Measurements from ENCODE around the gene DAZAP2. TPM values are rescaled to one million over a fixed set of nuclear protein-coding genes. Genes with fewer than 3 reads are reported as not detected.

The DAZAP2 gene, protein sequence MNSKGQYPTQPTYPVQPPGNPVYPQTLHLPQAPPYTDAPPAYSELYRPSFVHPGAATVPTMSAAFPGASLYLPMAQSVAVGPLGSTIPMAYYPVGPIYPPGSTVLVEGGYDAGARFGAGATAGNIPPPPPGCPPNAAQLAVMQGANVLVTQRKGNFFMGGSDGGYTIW
- total RNA-seq: 139 and 142 TPM in 2 replicates

DNA sequence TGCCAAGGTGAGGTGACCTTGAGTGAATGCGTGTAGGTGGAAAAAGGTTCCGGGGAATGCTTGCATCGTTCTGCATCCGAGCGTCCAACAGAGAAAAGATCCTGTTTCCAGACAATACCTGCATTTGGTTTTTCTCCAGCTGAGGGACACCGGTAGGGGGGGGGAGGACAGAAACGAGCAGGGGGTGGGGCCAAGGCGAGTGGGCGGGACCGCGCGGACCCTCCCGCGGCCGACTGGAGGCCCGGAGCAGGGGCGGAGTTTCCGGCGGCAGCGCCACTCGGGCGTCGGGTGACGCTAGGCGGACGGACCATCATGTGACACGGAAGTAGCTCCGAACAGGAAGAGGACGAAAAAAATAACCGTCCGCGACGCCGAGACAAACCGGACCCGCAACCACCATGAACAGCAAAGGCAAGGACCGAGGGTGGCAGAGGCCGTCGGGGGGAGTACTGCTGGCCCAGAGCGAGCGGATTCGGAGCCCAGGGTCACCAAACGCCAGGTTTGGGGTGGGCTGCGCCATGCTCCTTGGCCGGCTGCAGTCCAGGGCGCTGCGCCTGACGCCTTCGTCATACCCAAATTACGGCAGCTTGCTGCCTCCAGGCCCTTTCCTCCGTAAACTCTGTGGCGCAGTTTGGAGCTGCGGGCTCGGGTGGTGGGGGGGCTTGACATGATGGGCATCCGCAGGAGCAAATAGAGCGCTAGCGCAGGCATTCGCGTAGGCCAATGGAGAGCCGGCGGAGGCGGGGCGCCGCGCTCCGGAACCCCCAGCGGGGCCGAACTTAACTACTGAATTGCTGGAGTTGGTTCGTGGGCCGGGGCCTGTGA is at the start of gene DAZAP2:
Gene DAZAP2, plus strand, starts transcription at position 317 of the 825 bp plus-strand sequence. Its CDS starts 82 bp downstream, at position 399.

GRCh38 chr12:51217968-51218606 is 20.5 kb upstream of the DAZAP2 start, which contains the start of gene POU6F1:
Gene POU6F1 (minus strand): TSS chr12:51218062. CDS start chr12:51206836, 11,226 bp downstream.

GRCh38 chr12:51270067-51270950 is 31.7 kb downstream of the DAZAP2 start, which contains the start of gene SMAGP:
Gene SMAGP (minus strand): TSS chr12:51270415. CDS start chr12:51269278, 1,137 bp downstream.

Other genes starting within 250 kb of the DAZAP2 start
- 43.4 and 44.4 TPM in 2 replicates for gene SLC11A2, start 212.4 kb upstream of the DAZAP2 start, total RNA-seq
- 46.1 and 48.1 TPM in 2 replicates for gene LETMD1, start 190.5 kb upstream of the DAZAP2 start, total RNA-seq
- 12.5 and 15.4 TPM in 2 replicates for gene CSRNP2, start 155.2 kb upstream of the DAZAP2 start, total RNA-seq
- gene TFCP2, start 65.7 kb upstream of the DAZAP2 start, total RNA-seq: 7.0 and 7.4 TPM in 2 replicates
- gene POU6F1, start 20.8 kb upstream of the DAZAP2 start, total RNA-seq: 1.8 and 2.2 TPM in 2 replicates
- 14.3 and 24.4 TPM in 2 replicates for gene SMAGP, start 31.6 kb downstream of the DAZAP2 start, total RNA-seq
- gene BIN2, start 85.3 kb downstream of the DAZAP2 start, total RNA-seq: not detected in 2 replicates
- gene CELA1, start 107.9 kb downstream of the DAZAP2 start, total RNA-seq: not detected in 2 replicates
- 1.8 and 22.1 TPM in 2 replicates for gene GALNT6, start 152.6 kb downstream of the DAZAP2 start, total RNA-seq
- 1.5 and 2.0 TPM in 2 replicates for gene SLC4A8, start 186.0 kb downstream of the DAZAP2 start, total RNA-seq